NCI-H146 treated with DMSO at 0.1 percent for 48 hours (cell line): ENCODE results near the gene NRCAM.

ENCODE experiments used
- DNase-seq: peaks from one replicate; lab custom pipeline; 2025; ENCODE audit not compliant: unreplicated experiment; lab: John Stamatoyannopoulos, UW

NRCAM gene

DNA sequence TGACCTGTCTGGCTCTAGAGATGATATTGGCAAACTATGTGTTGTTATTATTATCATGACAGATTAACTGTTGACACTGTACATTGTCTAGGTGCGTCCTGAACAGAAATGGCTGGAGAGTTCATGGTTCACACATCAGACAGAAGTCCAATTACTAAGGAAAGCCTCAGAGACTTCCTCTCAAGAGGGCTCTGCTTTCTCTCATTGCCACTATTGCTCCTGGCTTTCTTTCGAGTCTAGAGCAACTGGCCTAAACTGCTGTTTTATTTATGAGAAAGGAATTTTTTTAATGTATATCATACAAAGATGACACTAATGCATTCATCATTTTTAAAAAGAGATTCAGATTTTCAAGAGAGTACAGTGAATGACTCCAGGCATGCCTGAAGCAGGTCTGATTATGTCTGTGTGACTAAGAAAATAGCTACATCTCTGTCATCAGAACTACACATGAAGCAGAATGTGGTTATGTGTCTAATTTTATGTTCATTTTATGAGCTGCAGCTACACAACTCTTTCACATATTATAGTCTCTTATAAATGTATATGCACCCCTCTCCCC is 30.4 kb downstream of the NRCAM start:
- DNase-seq: no peak

DNA sequence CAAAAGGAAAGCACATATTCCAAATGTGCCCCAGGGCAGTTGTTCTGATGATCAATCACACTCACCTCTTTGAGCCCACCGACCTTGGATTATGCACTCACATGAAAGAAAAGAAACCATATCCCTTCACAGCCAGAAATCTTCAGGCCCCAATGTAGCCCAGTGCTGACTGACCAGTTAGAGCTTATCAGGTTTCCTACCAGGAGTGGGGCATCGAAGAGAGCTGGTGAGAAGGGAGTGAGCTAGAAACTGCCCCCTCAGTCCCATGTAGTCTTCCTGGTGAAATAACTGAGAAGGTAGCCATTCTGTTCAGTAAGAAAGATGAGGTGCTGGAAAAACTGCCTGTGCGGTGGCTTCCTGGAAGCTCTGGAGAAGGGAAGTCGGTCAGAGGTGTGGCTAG is 32.2 kb downstream of the NRCAM start:
- DNase-seq: no peak

- DNase-seq: no peak
These were observed 32.9 kb downstream of the NRCAM start for GRCh38 chr7:108423089-108423989.

DNA sequence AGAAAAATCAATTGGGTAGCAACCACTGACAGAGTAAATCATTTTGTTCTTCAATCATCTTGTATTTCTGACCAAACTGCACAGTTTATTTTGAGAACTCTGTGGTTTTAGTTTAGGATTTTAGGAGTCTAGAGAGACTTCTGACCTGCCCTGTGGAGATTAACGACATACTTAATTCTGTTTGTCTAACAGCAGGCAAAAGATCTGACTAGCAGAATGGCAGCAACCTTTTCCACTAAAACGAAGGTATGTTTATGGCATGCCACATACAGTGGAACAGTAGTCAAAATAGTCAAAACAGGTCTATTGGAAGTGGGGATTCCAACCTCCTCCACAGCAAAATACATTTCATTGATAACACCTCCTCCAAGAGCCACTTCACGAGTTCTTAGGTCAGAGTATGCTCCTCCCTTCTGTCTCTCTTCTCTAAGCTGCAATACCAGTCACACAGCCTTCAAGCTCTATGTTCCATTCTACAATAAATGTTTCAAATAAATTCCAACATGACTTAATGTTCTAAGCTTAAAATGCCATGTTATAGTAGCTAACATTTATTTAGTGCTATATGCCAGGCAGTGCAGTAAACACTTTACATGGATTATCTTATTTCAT is 34.4 kb downstream of the NRCAM start:
- DNase-seq: no peak

- DNase-seq: no peak
These were observed 36.0 kb downstream of the NRCAM start for GRCh38 chr7:108419961-108420908.

DNA sequence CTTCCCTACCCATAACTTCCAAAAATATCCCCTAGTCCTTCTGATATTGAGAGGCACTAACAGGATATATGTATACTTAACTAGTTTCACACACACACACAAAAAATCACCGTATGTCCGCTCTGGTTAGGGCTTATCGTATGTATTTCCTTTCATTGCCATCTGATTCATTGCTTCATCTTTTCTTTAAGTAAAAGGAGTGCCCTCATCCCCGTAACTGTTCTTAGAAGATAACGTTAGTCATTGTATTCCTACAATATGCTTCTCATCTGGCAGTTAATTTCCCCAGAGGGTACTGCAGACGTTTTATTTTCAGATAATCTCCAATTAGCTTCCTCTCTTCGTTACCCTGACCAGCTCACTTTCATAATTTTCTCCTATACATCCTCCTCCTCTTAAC is 37.3 kb downstream of the NRCAM start:
- no peak for DNase-seq

- DNase-seq: no peak
These were observed 38.3 kb downstream of the NRCAM start for GRCh38 chr7:108417926-108418325.

DNA sequence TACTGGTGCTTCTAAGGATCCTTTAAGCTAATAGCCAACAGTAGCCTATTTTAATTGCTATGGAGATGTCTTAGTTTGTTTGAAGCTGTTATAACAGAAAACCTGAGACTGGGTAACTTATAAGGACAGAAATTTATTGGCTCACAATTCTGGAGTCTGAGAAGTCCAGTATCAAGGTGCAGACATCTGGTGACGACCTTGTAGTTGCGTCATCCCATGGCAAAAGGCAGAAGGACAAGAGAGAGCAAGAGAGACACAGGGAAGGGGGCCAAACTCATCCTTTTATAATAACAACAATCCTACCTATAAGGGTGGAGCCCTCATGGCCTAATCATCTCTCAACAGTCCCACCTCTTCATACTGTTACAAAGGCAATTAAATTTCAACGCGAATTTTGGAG is 39.1 kb downstream of the NRCAM start:
- no peak for DNase-seq

GRCh38 chr7:108415821-108416536 is 40.3 kb downstream of the NRCAM start:
- peak; percentile 39 for DNase-seq

DNA sequence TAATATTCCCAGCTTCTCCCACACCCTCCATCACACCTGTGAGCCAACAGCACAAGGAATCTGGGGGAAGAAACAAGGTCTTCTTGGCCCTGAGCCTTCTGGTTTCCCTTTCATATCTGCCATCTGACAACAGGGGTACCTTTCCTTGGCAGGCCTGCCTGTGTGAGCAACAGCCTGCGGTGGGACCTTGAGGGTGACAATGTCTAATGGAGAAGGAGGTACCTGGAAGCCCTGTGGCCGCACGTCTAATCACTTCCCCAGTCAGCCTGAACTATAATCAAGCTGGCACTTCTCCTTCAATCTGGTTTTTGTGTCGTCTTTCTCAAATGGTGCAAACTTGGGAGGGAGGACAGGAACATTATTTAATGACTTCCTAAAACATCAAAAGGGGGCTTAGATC is 41.2 kb downstream of the NRCAM start:
- DNase-seq: no peak

DNA sequence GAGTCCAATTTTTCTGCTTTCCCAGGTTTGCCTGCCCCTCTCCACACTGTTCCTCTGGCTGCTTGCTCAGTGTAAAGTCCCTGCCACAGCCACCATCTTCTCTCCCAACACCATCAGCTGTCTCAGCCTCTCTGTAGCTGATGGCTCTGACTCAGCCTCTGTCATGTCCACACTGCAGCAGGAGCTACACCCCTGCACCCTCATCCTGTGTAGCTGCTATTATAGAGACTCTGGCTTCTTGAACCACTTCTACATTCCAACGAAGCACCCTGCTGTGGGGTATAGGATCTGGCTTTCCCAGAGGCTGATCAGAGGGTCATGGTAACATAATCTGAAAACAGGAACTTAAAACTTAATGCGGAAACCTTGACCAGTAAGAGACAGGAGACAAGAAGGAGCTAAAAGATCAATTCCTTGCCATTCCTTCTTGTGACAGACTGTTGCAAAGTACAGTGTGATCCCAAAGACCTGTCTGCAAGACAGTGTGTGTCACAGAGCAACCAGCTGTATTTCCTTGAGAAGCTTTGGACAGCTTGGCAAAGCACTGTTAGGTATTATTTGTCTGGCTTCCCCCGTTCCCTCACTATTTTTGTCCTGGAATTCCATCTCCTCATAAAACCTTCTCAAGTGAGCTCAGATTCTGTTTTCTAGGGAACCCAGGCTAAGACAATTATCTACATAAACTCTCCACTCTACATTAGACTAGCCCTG is 42.3 kb downstream of the NRCAM start:
- DNase-seq: no peak

GRCh38 chr7:108413337-108413736 is 42.9 kb downstream of the NRCAM start:
- no peak for DNase-seq

DNA sequence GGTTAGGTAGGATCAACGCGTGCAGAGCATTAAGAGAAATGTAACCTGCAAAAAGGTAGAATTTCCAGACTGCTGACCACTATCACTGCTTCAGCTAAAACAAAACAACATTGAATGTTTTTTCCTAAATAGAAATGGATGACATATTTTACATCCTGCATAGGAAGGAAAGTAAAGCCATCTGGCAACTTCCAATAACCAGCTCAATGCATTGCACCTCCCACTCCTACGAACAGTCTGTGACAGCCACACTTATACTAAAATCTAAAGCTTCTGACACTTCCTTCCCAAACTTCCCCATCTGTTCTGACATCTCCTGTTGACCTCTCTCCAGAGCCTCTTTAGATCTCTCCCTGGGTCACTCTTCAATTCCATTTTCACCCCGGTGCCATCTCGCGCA is 47.1 kb downstream of the NRCAM start:
- no peak for DNase-seq

GRCh38 chr7:108408296-108408991 is 47.8 kb downstream of the NRCAM start:
- no peak for DNase-seq

GRCh38 chr7:108407676-108408075 is 48.6 kb downstream of the NRCAM start:
- DNase-seq: no peak

- DNase-seq: no peak
These were observed 49.9 kb downstream of the NRCAM start for GRCh38 chr7:108406222-108406890.

DNA sequence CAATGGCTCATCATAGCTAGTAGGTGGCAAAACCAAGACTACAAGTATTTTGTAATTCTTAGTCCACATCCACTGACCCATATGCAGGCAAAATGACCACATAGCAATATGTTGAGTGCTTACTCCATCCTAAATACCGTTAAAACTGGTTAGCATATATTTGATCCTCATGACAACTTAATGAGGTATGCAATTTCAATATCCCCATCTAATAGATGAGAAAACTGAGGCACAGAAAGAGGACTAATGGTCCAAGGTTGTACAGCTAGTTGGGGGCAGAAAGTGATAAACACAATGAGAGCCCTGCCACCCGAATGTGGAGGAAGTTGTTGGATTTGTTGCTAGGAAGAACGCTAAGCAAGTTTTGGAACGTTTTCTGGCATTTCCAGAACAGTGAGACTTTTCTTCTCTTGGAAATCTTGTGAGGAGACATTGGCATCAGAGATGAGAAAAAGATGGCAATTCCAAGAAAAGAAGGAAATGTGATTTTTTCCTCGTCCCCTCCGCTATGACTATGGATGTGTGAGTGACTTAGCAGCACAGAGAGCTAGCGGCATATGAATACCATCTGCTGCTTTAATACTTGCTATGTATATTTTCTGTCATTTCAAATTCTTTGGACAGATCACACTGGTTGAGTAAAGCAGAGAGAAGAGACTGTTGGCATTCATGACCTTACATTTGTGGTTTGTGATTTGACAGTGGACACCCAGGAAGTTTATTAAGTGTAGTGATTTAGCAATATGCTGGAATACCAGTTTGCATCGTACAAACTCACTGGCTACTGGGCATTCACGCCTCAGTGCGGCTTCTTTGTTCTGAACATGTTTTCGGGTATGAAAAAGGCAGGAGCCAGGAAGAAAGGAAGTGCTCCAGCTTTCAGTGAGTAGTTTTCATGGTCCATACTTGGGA is 51.5 kb downstream of the NRCAM start:
- DNase-seq: no peak
